Cerebellar cortex (tissue), 1 donor: ENCODE measurements around the gene COQ8A.
"Not testable (repeated sequence)": the region's sequence is repeated elsewhere in the genome, so short reads cannot be mapped to it uniquely, and the experiment has no call there.

Experiments
- DNase-seq: peaks from one replicate; pipeline ENCODE4 v3.0.0-alpha.2; 2015; ENCODE audit warnings: low spot score

Gene COQ8A

DNA sequence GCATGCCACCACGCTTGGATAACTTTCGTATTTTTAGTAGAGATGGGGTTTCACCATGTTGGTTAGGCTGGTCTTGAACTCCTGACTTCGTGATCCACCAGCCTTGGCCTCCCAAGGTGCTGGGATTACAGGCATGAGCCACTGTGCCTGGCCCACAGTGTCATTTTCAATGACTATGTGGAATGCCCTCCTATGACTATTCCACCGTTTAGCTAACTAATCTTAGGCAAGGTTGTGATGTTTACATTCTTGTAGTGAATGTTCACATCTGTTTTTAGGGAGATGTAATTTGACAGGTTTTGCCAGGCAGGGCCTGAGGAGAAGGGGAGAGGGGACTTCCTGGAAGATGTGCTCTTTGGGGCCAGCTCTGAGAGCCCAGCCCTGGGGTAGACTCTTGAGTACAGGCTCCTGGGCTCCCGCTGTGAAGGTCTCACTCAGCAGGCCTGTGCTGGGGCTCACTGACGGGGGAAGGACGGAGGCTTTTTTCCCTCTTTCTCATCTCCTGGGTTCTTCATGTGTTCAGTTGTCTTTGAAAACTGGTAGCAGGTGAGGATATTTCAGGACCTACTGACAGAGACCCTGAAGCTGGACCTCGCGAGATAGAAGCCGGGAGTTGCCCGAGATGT lies 13.2 kb downstream of the COQ8A start:
- DNase-seq, result no peak

GRCh38 chr1:226954337-226954736 lies 14.2 kb downstream of the COQ8A start:
- no peak for DNase-seq

GRCh38 chr1:226954777-226955176 lies 14.7 kb downstream of the COQ8A start:
- DNase-seq, result no peak

GRCh38 chr1:226955857-226956256 lies 15.8 kb downstream of the COQ8A start:
- not testable (repeated sequence) for DNase-seq

GRCh38 chr1:226956942-226957713 lies 17.0 kb downstream of the COQ8A start:
- no peak for DNase-seq

DNA sequence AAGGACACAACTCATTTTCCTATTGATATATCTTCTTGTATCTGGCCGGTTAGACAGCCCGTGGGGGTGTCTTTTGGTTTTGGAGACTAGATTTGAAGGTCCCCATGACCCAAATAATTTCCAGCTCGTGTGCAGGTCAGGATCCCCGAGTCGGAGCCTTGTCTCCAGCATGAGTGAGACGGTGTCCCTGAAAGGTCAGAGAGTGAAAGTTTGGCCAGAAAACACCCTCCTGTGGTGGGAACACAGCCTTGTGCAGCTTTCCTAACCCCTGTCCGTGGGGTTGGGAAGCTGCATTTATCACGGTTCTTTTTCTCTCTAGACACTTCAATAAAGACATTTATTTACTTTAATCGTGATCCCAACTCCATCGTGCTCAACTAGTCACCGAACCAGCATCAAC lies 17.6 kb downstream of the COQ8A start:
- no peak for DNase-seq

DNA sequence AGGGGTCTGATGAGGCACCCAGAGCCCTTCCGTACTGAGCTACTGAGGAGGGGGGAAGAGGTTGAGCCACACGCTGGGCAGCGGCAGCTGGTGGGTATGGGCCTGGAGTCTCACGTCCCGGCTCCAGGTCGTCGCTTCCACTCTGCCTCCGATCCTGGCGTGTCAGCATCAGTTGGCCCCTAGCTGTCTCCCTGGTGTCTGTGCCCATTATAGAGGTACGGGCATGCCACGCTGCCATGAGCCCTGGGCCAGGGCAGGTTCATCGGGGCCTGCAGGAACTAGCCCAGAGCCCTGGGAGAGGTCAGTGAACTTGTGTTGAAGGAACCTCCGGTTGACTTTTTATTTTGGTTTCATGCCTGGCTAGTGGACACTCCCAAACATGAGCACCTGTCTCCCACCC lies 18.2 kb downstream of the COQ8A start:
- no peak for DNase-seq

DNA sequence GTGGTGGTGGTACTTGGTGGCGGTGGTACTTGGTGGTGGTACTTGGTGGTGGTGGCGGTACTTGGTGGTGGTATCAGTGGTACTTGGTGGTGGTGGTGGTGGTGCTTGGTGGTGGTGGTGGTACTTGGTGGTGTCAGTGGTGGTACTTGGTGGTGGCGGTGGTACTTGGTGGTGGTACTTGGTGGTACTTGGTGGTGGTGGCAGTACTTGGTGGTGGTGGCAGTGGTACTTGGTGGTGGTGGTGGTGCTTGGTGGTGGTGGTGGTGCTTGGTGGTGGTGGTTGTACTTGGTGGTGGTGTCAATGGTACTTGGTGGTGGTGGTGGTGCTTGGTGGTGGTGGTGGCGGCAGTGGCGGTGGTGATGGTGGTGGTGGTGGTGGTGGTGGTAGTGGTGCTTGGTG lies 20.2 kb downstream of the COQ8A start:
- DNase-seq, result no peak

DNA sequence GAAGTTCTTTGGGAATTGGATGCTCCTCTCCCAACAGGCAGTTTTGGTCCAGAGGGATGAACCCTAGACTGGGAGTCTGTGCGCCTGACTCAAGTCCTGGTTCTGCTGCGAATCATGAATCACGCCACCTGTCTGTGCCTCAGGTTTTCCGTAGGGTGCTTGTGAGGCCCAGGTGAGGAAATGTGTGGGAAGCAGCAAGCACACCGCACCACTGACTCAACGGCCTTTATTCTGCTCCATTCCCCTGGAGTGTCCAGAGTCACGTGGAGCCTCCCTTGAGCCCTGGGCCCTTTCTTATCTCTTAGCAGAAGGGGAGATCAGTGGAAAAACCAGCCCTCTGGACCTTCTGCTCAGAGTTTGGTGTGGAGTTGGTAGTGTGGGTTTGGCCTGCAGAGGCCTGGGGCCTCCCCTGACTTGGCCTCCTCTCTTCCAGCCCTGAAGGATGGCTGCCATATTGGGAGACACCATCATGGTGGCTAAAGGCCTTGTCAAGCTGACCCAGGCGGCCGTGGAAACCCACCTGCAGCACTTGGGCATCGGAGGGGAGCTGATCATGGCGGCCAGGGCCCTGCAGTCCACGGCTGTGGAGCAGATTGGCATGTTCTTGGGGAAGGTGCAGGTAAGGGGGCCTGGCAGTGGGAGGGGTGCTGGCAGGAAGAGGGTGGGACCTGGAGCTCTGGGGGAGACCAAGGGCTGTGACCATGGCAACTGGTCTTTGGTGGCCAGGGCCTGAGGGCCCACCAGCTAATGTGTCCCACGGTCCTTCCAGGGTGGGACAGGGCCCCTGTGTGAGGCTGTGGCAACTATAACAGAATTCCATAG lies 21.1 kb downstream of the COQ8A start:
- DNase-seq, result no peak

- DNase-seq, result no peak
Observed at GRCh38 chr1:226962421-226963391, 22.6 kb downstream of the COQ8A start.

DNA sequence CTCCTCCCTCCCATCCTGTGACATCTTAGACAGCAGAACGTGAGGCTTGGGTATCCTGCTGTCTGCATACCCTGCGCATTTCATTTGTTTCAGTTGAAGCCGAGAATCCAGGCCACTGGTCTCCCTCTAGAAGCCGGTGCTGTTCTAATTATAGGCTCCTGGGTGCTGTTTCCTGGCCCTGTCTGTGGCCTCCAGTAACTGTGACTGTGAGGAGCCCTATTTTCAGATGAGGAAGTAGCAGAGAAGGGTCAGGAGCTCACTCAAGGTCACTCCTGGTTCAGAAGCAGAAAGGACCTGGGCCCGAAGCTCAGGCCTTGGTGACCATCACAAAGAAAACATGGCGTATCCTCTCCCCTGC lies 24.0 kb downstream of the COQ8A start:
- DNase-seq, result peak; percentile 57

DNA sequence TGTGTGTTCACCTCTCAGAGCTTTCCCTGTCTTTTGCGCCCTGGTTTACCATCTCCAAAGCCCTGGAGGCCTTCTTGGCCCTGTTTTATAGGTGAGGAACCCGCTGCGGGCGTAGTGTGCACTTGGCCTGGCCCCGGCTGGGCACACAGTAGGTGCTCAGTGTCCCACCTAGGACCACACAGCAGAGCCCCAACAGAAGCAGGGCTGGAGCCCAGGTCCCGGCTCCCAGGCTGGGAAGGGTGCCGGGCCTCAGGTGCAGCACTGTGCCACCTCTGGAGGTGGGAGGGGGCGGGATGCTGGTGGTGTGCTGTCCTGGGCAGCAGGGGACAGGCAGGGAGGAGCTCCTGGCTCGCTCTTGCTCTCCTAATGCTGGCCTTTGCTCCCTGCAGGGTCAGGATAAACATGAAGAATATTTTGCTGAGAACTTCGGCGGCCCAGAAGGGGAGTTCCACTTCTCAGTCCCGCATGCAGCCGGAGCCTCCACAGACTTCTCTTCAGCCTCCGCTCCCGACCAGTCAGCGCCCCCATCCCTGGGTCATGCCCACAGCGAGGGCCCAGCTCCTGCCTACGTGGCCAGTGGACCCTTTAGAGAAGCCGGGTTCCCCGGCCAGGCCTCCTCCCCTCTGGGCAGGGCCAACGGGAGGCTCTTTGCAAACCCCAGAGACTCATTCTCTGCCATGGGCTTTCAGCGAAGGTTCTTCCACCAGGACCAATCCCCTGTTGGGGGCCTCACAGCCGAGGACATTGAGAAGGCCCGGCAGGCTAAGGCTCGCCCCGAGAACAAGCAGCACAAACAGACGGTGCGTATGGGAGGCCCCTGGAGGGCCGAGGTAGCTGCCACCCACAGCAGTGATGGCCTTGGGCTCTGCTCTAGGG lies 24.8 kb downstream of the COQ8A start:
- DNase-seq, result no peak

DNA sequence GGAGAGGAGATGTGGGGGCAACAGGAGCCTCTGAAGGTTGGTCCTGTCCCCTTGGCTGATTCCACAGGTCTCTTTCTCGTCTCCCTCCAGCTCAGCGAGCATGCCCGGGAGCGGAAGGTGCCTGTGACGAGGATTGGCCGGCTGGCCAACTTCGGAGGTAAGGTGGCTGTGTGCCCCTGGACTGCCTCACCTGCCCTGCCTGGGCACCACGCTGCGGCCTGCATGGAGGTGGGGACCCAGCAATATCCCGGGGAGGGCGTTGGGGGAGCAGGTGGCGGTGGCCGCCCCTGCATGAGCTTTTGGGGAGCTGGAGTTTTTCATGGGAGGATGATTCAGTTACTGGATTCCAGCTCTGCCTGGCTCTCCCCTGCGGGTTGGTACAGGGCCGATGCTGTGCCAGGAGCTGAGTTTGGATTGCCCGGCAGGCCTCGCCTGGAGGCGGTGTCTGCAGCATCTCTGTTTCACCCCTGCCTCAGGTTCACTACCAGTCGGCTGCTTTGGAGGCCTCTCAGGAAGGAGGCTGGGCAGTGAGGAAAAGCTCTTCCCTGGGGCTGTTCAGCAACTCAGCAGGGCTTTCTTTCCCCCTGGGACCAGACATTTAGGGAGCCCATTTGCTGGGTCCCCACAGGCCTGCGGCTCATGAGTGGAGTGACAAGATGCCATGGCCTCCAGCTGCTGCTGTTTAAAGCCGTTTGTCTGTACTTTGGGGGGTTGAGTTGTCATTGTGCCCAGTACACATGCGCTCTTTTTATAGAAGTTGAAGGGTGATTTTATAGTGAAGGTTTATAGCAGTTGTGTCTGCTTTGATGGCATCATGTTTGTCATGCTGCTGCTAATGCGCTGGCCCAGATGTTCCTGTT lies 25.7 kb downstream of the COQ8A start:
- peak; percentile 47 for DNase-seq

- DNase-seq, result no peak
Observed at GRCh38 chr1:226966683-226967082, 26.6 kb downstream of the COQ8A start.

- DNase-seq, result peak; percentile 93
Observed at GRCh38 chr1:226967665-226968064, 27.6 kb downstream of the COQ8A start.

- DNase-seq, result no peak
Observed at GRCh38 chr1:226971765-226972164, 31.7 kb downstream of the COQ8A start.

DNA sequence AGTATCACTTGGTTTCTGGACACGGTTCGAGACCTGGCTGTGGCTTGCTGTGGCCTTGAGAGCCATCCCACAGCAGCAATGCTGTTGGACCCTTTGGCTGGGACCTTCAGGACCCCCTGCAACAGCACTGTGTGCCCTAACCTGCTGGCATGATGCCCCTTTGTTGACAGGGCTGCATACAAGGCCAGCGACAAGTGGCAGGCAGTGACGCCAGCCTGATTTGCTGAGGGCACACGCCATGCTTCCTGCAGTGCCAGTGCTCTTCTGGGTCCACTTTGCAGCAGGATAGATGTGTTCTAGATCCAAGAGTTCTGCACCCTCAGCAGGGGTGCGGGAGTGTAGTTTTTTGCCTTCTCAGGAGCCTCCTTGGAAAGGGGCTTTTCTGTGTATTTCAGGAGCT lies 32.8 kb downstream of the COQ8A start:
- no peak for DNase-seq

DNA sequence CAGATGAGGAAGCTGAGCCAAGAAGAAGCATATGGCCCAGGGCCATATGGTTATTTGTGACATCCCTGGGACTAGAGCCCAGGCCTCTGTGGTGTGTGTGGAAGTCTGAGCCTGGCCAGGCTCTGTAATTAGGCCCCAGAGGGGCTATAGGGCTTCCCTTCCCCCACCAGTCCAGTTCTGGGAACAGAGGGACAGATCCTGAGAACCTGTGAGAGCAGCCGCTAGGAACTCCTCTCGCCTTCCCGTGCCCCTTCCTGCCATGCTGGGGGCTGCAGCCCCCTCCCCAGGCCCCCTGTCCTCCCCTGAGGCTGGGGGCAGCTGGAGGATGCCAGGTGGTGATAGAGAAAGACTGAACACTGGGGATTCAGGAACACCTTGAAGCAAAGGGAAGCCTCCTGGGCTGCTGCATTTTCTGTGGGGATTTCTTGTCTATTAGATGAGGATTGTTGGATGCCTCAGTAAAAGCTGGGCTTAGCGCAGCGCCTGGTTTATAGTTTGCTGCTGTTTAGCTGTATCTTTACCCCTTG lies 33.3 kb downstream of the COQ8A start:
- peak; percentile 94 for DNase-seq

- no peak for DNase-seq
Observed at GRCh38 chr1:226973898-226974543, 33.9 kb downstream of the COQ8A start.
